Trophoblast cell (in vitro differentiated cells and primary cell): ENCODE data around the gene ADCY1.
"Not testable (repeated sequence)": the region's sequence is repeated elsewhere in the genome, so short reads cannot be mapped to it uniquely, and the experiment has no call there.

ENCODE experiments used
- DNase-seq, 2 donors: peaks; one replicate each; pipeline ENCODE4 v3.0.0-alpha.2; 2016
- H2AFZ ChIP-seq: 2 replicates; pipeline ENCODE4 v1.6.1; 2013; ENCODE audit warnings: low read length, moderate library complexity, mild to moderate bottlenecking; ENCODE audit not compliant: insufficient read depth, poor library complexity
- H2AK5ac ChIP-seq: 2 replicates; pipeline ENCODE4 v1.6.1; 2013; ENCODE audit warnings: mild to moderate bottlenecking, low read length
- H2BK120ac ChIP-seq: 2 replicates; pipeline ENCODE4 v1.6.1; 2013; ENCODE audit warnings: low read length, mild to moderate bottlenecking, moderate library complexity; ENCODE audit not compliant: insufficient read depth, poor library complexity
- H2BK12ac ChIP-seq: 2 replicates; pipeline ENCODE4 v1.6.1; 2013; ENCODE audit warnings: mild to moderate bottlenecking, low read length, moderate library complexity
- H2BK5ac ChIP-seq: 2 replicates; pipeline ENCODE4 v1.6.1; 2013; ENCODE audit warnings: low read length, low read depth, moderate library complexity, mild to moderate bottlenecking; ENCODE audit not compliant: poor library complexity
- H3K14ac ChIP-seq: 2 replicates; pipeline ENCODE4 v1.6.1; 2013; ENCODE audit warnings: mild to moderate bottlenecking, low read length
- H3K18ac ChIP-seq: 2 replicates; pipeline ENCODE4 v1.6.1; 2013; ENCODE audit warnings: mild to moderate bottlenecking, low read length
- H3K23ac ChIP-seq: 2 replicates; pipeline ENCODE4 v1.6.1; 2013; ENCODE audit warnings: low read length
- H3K27ac ChIP-seq: 2 replicates; pipeline ENCODE4 v1.5.1; 2013; ENCODE audit warnings: low read depth, mild to moderate bottlenecking, inconsistent platforms, low read length, moderate library complexity
- H3K27me3 ChIP-seq: 2 replicates; pipeline ENCODE4 v1.6.1; 2013; ENCODE audit warnings: inconsistent platforms, mild to moderate bottlenecking, low read length, moderate library complexity; ENCODE audit not compliant: insufficient read depth
- H3K36me3 ChIP-seq, 2 experiments: 1 replicate in 1 of 2; 2 replicates in 1 of 2; pipeline ENCODE4 v1.6.1; 2013; ENCODE audit warnings: low read length in 2 of 2, mild to moderate bottlenecking in 2 of 2, moderate library complexity in 1 of 2; ENCODE audit not compliant: insufficient read depth in 2 of 2, control insufficient read depth in 1 of 2
- H3K4ac ChIP-seq: 2 replicates; pipeline ENCODE4 v1.6.1; 2013; ENCODE audit warnings: low read depth, mild to moderate bottlenecking, low read length, moderate library complexity
- H3K4me1 ChIP-seq, 2 experiments: 1 replicate in 1 of 2; 2 replicates in 1 of 2; pipeline ENCODE4 v1.6.1; 2013; ENCODE audit warnings: low read length in 2 of 2, mild to moderate bottlenecking in 2 of 2, moderate library complexity in 1 of 2; ENCODE audit not compliant: insufficient read depth in 2 of 2, control insufficient read depth in 1 of 2
- H3K4me2 ChIP-seq: 2 replicates; pipeline ENCODE4 v1.6.1; 2013; ENCODE audit warnings: inconsistent platforms, mild to moderate bottlenecking, low read length, moderate library complexity
- H3K4me3 ChIP-seq: 2 replicates; pipeline ENCODE4 v1.5.1; 2013; ENCODE audit warnings: mild to moderate bottlenecking, low read depth, low read length, inconsistent platforms
- H3K79me1 ChIP-seq: one replicate; pipeline ENCODE4 v1.6.1; 2013; ENCODE audit warnings: low read length
- H3K79me2 ChIP-seq: 2 replicates; pipeline ENCODE4 v1.6.1; 2013; ENCODE audit warnings: low read length, mild to moderate bottlenecking; ENCODE audit not compliant: control insufficient read depth, insufficient read depth, poor library complexity
- H3K9ac ChIP-seq: 2 replicates; pipeline ENCODE4 v1.6.1; 2013; ENCODE audit warnings: mild to moderate bottlenecking, low read length
- H3K9me3 ChIP-seq: 2 replicates; pipeline ENCODE4 v1.6.1; 2013; ENCODE audit warnings: low read depth, mild to moderate bottlenecking, control low read depth, inconsistent platforms, low read length; ENCODE audit not compliant: insufficient read depth
- H4K12ac ChIP-seq: 2 replicates; pipeline ENCODE4 v1.6.1; 2013; ENCODE audit warnings: low read depth, mild to moderate bottlenecking, low read length, moderate library complexity
- H4K8ac ChIP-seq: 2 replicates; pipeline ENCODE4 v1.6.1; 2013; ENCODE audit warnings: low read depth, mild to moderate bottlenecking, low read length, moderate library complexity
- H4K91ac ChIP-seq: one replicate; pipeline ENCODE4 v1.6.1; 2013; ENCODE audit warnings: low read depth, mild to moderate bottlenecking, low read length, moderate library complexity
- WGBS: extraction: QIAGEN DNeasy Blood & Tissue Kit; methylation state at CpG from one replicate; pipeline ENCODE4 v1.1.7; 2013; ENCODE audit warnings: missing lambda C conversion rate; ENCODE audit not compliant: insufficient read length, insufficient coverage; ENCODE audit errors: extremely low coverage; 5-methylcytosine and 5-hydroxymethylcytosine counted together

The ADCY1 gene

GRCh38 chr7:45718464-45719330 lies 144.5 kb downstream of the ADCY1 start:
- no peak overlapping the region for H2BK120ac ChIP-seq
- no peak overlapping the region for H2BK5ac ChIP-seq
- no peak overlapping the region for H2AK5ac ChIP-seq
- H3K4me3 ChIP-seq: no peak overlapping the region
- H3K4ac ChIP-seq: no peak overlapping the region
- no peak overlapping the region for H3K14ac ChIP-seq
- H3K79me1 ChIP-seq: no peaks in the 10 kb centered on the region
- peaks cover 2 to 3% of the 10 kb centered on the region in 2 experiments for H3K36me3 ChIP-seq
- no peak overlapping the region for H4K8ac ChIP-seq
- no peak overlapping the region for H4K91ac ChIP-seq
- H2BK12ac ChIP-seq: no peak overlapping the region
- no peak overlapping the region for H3K9ac ChIP-seq
- H3K23ac ChIP-seq: no peak overlapping the region
- H3K27me3 ChIP-seq: no peaks in the 10 kb centered on the region
- no peaks in the 10 kb centered on the region for H3K79me2 ChIP-seq
- no peak overlapping the region for H3K4me2 ChIP-seq
- no peak overlapping the region for H3K27ac ChIP-seq
- no CpG with 5 or more reads among the region's 12 CpGs for WGBS
- no peaks in the 10 kb centered on the region for H3K4me1 ChIP-seq
- H2AFZ ChIP-seq: no peak overlapping the region
- no peaks in the 10 kb centered on the region for H3K9me3 ChIP-seq
- H3K18ac ChIP-seq: no peak overlapping the region
- DNase-seq: no peak
- no peak overlapping the region for H4K12ac ChIP-seq

DNA sequence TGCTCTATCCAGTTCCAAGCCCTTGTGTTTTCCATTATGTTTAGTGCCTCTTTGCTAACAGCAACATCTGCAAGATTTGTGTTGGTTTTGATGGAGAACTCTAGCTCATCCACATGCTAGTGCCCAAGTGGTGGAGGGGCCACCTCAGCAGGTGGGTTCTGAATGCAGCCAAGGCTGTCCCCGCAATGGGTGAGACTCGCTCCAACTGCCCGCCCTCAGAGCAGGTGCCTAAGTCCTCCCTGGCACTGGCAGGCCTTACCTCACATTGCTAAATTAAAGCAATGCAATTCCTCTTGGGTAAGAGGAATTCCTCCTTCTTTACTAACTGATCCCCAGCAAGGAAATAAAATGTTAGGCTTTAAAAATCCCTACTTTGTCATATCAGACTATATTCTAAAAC lies 146.8 kb downstream of the ADCY1 start:
- peaks cover 7 to 12% of the 10 kb centered on the region in 2 experiments for H3K36me3 ChIP-seq
- H2AFZ ChIP-seq: no peak overlapping the region
- no peak overlapping the region for H3K14ac ChIP-seq
- H2BK120ac ChIP-seq: no peak overlapping the region
- H4K12ac ChIP-seq: no peak overlapping the region
- H3K4ac ChIP-seq: no peak overlapping the region
- H2BK12ac ChIP-seq: no peak overlapping the region
- H3K27me3 ChIP-seq: no peaks in the 10 kb centered on the region
- no peak overlapping the region for H2BK5ac ChIP-seq
- H2AK5ac ChIP-seq: no peak overlapping the region
- no peaks in the 10 kb centered on the region for H3K4me1 ChIP-seq
- H3K4me3 ChIP-seq: no peak overlapping the region
- no peak overlapping the region for H3K23ac ChIP-seq
- no peak overlapping the region for H3K27ac ChIP-seq
- DNase-seq: no peak
- no CpG with 5 or more reads among the region's 3 CpGs for WGBS
- no peaks in the 10 kb centered on the region for H3K79me2 ChIP-seq
- H4K8ac ChIP-seq: no peak overlapping the region
- no peak overlapping the region for H3K18ac ChIP-seq
- no peak overlapping the region for H3K4me2 ChIP-seq
- H3K9ac ChIP-seq: no peak overlapping the region
- no peak overlapping the region for H4K91ac ChIP-seq
- no peaks in the 10 kb centered on the region for H3K79me1 ChIP-seq
- no peaks in the 10 kb centered on the region for H3K9me3 ChIP-seq

GRCh38 chr7:45721686-45722598 lies 147.8 kb downstream of the ADCY1 start:
- H4K12ac ChIP-seq: no peak overlapping the region
- no CpG with 5 or more reads among the region's 22 CpGs for WGBS
- H2BK120ac ChIP-seq: no peak overlapping the region
- H2AK5ac ChIP-seq: no peak overlapping the region
- H3K4me2 ChIP-seq: no peak overlapping the region
- no peaks in the 10 kb centered on the region for H3K4me1 ChIP-seq
- no peak for DNase-seq
- no peak overlapping the region for H3K27ac ChIP-seq
- no peak overlapping the region for H2AFZ ChIP-seq
- H3K23ac ChIP-seq: no peak overlapping the region
- H3K14ac ChIP-seq: no peak overlapping the region
- H3K79me2 ChIP-seq: no peaks in the 10 kb centered on the region
- no peak overlapping the region for H2BK12ac ChIP-seq
- no peak overlapping the region for H3K4ac ChIP-seq
- H2BK5ac ChIP-seq: no peak overlapping the region
- H3K9me3 ChIP-seq: peaks cover 4% of the 10 kb centered on the region
- no peak overlapping the region for H3K9ac ChIP-seq
- no peaks in the 10 kb centered on the region for H3K79me1 ChIP-seq
- no peak overlapping the region for H4K91ac ChIP-seq
- peaks cover 13 to 18% of the 10 kb centered on the region in 2 experiments for H3K36me3 ChIP-seq
- no peak overlapping the region for H4K8ac ChIP-seq
- no peak overlapping the region for H3K18ac ChIP-seq
- no peak overlapping the region for H3K4me3 ChIP-seq
- no peaks in the 10 kb centered on the region for H3K27me3 ChIP-seq

DNA sequence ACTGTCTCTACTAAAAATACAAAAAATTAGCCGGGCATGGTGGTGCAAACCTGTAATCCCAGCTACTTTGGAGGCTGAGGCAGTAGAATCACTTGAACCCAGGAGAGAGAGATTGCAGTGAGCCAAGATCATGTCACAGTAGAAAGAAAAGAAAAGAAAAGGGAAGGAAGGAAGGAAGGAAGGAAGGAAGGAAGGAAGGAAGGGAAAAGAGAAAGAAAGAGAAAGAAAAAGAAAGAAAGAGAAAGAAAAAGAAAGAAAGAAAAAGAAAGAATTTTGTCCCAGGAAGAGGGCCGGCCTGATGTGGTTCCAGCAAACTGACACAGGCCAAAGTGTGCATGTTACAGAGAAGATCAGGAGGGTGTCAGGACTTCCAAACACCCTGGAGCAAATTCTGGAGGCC lies 151.1 kb downstream of the ADCY1 start:
- DNase-seq, H2AFZ ChIP-seq: not testable (repeated sequence)
- WGBS: no CpG with 5 or more reads among the region's 2 CpGs

More for the DNA sequence above, 151.1 kb downstream of the ADCY1 start:
- not testable (repeated sequence) for H3K27ac ChIP-seq, H3K4me3 ChIP-seq, H3K9ac ChIP-seq, H2BK120ac ChIP-seq, H3K9me3 ChIP-seq, H3K4me2 ChIP-seq, H4K8ac ChIP-seq, H4K12ac ChIP-seq, H2AK5ac ChIP-seq, H2BK5ac ChIP-seq, H3K23ac ChIP-seq, H3K14ac ChIP-seq, H3K27me3 ChIP-seq, H3K79me2 ChIP-seq, H3K79me1 ChIP-seq, H3K4ac ChIP-seq, H2BK12ac ChIP-seq, H3K18ac ChIP-seq, H3K4me1 ChIP-seq, H4K91ac ChIP-seq
- H3K36me3 ChIP-seq: peaks cover 15 to 21% of the 10 kb centered on the region in 2 experiments
